ENCODE measurements around the gene MUC5B. TPM values are rescaled to one million over a fixed set of nuclear protein-coding genes. Genes with fewer than 3 reads are reported as not detected.

The MUC5B gene, protein sequence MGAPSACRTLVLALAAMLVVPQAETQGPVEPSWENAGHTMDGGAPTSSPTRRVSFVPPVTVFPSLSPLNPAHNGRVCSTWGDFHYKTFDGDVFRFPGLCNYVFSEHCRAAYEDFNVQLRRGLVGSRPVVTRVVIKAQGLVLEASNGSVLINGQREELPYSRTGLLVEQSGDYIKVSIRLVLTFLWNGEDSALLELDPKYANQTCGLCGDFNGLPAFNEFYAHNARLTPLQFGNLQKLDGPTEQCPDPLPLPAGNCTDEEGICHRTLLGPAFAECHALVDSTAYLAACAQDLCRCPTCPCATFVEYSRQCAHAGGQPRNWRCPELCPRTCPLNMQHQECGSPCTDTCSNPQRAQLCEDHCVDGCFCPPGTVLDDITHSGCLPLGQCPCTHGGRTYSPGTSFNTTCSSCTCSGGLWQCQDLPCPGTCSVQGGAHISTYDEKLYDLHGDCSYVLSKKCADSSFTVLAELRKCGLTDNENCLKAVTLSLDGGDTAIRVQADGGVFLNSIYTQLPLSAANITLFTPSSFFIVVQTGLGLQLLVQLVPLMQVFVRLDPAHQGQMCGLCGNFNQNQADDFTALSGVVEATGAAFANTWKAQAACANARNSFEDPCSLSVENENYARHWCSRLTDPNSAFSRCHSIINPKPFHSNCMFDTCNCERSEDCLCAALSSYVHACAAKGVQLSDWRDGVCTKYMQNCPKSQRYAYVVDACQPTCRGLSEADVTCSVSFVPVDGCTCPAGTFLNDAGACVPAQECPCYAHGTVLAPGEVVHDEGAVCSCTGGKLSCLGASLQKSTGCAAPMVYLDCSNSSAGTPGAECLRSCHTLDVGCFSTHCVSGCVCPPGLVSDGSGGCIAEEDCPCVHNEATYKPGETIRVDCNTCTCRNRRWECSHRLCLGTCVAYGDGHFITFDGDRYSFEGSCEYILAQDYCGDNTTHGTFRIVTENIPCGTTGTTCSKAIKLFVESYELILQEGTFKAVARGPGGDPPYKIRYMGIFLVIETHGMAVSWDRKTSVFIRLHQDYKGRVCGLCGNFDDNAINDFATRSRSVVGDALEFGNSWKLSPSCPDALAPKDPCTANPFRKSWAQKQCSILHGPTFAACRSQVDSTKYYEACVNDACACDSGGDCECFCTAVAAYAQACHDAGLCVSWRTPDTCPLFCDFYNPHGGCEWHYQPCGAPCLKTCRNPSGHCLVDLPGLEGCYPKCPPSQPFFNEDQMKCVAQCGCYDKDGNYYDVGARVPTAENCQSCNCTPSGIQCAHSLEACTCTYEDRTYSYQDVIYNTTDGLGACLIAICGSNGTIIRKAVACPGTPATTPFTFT (N-terminal part only)
- 2.0 to 4.3 TPM (median 3.3 TPM) in 5 replicates for total RNA-seq (2022; extraction: Qiagen RNA extraction; ENCODE audit: low read depth)

DNA sequence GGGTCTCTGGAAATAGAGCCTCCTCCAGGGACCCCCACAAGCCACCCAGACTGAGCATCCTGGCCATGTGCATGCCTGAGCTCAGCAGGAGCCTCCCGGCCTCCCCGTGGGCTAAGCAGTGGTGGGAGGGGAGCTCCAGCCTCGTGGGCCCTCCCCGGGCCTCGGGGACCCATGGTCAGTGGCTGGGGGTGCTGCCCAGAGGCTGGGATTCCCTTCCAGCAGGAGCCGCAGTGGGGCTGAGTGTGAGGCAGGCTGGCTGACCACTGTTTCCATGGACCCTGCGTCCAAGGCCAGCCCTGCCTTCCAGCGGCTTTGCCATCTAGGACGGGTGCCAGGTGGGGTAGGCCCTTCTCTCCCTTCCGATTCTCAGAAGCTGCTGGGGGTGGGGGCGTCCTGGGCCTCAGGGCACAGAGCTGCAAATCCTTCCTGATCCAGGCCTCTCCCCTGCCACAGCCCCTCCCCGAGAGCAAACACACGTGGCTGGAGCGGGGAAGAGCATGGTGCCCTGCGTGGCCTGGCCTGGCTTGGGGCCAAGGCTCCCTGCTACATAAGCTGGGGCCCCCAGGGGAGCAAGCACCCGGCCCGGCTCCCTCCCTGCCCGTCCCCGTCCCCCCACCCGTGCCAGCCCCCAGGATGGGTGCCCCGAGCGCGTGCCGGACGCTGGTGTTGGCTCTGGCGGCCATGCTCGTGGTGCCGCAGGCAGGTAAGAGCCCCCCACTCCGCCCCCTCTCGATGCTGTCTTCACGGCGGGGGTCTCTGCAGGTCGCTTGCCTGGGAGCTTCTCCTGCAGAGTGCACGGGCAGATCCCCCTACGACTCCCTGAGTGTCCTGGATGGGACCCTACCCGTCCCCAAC lies at the start of gene MUC5B:
Gene MUC5B (plus strand): TSS at position 576 of the 855 bp plus-strand sequence. CDS start 58 bp downstream, at position 634.

DNA sequence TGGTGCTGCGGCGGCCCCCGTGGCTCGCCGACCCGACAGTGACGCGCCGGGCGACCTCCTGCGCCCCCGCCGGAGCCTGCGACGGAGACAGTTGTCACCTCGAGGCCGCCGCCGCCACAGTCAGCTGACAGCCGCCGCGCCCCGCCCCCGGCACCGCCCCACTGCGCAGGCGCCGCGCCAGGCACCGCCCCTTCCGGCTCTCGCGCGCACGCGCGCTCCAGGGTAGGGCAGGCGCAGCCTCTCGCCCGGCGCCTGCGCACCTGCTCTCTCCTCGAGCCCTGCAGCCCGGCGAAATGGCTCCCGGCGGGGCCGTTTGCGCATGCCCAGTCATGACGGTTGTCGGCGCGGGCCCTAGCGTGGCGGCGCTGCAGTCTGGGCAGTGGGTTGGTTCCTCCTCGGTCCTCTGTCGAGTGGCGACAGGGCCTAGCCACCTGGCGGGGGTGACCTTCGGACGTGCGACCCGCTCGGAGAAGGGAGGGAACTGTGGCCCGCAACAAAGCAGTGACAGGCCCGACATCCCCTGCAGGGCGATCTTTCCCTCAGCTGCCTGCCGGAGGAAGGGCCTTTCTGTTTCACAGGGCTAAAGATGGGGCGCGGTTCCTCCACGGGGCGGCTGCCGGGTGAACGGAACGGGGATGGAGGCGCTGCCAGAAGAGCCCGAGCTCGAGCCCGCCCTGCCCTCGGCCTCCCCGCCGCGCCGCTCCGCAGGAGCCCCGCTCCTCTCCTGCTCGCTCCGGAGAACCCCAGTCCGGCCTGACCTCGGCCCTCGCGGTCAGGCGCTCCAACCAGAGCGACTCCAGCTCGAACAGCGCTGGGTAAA lies 86.8 kb downstream of the MUC5B start, which contains the start of gene TOLLIP:
Gene TOLLIP (minus strand): TSS at position 135 of the 820 bp plus-strand sequence. CDS start 134 bp downstream, at position 1.

Other genes starting within 250 kb of the MUC5B start
- gene MUC6, start 186.3 kb upstream of the MUC5B start, total RNA-seq (2022; extraction: Qiagen RNA extraction; ENCODE audit: low read depth) = 0.01 TPM in 1 of 5 replicates, not detected in the others
- gene MUC2, start 148.2 kb upstream of the MUC5B start, total RNA-seq (2022; extraction: Qiagen RNA extraction; ENCODE audit: low read depth) = 0.07 to 0.24 TPM (median 0.11 TPM) in 5 replicates
- gene MUC5AC, start 65.1 kb upstream of the MUC5B start, total RNA-seq (2022; extraction: Qiagen RNA extraction; ENCODE audit: low read depth) = 1.5 to 2.3 TPM (median 2.0 TPM) in 5 replicates
- 34.2 to 52.3 TPM (median 48.8 TPM) in 5 replicates for gene TOLLIP, start 86.6 kb downstream of the MUC5B start, total RNA-seq (2022; extraction: Qiagen RNA extraction; ENCODE audit: low read depth)
- gene BRSK2, start 166.9 kb downstream of the MUC5B start, total RNA-seq (2022; extraction: Qiagen RNA extraction; ENCODE audit: low read depth) = 5.9 to 6.7 TPM (median 6.2 TPM) in 5 replicates